Suppressor macrophage treated with lipopolysaccharide for 4 hours (primary cell): ENCODE results near the gene SELENON.

Experiments
- DNase-seq: peaks from one replicate; pipeline ENCODE4 v3.0.0-alpha.2; 2020

SELENON gene

DNA sequence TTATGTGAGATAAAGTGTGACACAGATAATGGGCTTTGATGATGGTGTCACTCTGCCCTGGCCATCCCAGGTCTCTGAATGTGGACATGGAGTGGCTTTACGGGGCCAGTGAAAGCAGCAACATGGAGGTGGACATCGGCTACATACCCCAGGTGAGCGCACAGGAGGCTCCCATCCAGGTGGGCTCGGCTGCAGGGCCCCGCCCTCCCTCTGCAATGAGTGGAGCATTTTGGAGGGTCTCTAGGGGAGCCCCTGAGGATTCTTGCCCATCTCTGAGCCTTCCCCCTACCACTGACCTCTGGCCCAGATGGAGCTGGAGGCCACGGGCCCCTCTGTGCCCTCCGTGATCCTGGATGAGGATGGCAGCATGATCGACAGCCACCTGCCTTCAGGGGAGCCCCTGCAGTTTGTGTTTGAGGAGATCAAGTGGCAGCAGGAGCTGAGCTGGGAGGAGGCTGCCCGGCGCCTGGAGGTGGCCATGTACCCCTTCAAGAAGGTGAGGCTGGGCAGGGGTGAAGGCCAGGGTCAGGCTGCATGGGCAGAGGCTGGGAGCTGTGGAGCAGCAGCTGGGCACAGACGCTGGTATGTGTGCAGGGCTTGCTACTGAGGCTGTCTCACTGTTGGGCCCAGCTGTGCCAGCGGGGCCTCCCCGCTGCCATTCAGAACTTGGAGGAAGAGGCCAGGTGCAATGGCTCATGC lies 11.5 kb downstream of the SELENON start:
- no peak for DNase-seq

DNA sequence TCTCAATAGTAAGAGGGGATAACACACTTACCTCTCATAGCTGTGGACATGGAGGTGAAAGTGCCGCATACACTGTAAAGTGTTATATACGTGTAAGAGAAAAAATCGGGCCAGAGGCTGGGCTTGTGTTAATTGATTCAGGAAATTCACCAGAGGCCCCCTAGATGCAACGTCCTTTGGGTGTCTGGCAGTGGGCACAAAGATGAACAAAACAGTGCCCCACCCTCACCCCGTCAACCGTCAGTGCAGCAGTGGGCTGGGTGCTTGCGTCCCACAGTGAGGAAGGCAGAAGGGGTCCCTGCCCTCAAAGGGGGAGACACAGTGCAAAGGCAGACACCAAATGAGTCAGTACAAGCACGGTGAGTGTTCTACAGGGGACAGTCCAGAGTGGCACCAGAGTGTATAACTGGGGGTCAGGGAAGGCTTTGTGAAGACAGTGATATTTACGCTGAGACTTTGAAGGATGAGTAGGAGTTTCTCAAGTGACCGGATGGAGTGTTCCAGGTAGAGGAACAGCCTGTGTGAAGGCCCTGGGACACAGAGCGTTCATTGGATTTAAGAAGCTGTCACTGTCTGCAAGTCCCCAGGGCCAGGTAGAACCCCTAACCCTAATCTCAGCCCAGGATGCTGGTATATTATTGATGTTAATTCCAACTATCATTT lies 13.2 kb downstream of the SELENON start:
- DNase-seq = no peak

DNA sequence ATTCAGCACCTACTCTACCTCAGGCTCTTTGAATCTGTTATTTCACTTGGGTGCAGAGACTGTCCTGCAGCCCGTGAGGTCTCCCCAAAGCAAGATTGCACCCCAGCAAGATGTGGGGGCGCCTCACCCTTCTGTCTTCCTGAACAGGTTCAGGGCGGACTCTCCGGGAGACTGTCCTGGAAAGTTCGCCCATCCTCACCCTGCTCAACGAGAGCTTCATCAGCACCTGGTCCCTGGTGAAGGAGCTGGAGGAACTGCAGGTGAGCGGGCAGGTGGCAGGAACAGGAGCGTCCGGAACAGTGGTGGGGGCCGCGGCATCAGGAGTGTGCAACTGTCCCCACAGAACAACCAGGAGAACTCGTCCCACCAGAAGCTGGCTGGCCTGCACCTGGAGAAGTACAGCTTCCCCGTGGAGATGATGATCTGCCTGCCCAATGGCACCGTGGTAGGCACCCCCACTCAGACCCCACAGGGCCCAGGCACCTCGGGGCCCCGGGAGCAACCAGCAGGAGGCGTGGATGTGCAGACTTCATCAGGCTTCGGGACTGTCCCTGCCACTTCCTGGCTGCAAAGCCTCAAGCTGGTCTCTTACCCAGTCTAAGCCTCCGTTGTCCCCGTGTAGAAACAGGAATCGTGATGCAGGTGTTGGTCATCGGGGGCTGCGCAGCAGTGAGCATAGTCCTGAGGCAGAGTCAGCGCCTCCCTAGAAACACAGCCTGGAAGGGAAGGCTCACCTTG lies 13.9 kb downstream of the SELENON start:
- DNase-seq = no peak

DNA sequence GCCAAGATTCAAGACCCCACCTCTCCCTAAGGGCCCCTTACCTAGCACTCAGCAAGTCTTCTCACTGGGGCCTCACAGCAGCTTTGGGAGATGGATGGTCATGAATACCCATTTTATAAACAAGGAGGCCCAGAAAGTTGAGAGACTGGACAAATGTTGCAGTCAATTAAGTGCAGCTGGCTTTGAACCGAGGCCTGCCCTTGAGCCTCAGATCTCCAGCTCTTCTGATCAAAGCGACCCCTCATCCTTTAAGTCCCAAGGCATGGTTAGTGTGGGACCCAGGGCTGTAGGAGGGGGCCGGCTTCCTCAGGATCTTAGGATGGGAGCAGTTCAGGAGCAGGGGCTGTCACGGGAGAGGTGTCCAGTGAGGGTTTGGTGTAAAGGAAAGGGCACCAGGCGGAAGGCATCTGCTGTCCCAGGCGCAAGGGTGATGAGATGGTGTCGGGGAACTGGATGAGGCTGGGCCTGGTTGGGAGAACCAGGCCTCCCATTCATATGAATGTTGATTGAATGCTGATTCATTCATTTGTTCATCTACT lies 14.6 kb downstream of the SELENON start:
- no peak for DNase-seq

DNA sequence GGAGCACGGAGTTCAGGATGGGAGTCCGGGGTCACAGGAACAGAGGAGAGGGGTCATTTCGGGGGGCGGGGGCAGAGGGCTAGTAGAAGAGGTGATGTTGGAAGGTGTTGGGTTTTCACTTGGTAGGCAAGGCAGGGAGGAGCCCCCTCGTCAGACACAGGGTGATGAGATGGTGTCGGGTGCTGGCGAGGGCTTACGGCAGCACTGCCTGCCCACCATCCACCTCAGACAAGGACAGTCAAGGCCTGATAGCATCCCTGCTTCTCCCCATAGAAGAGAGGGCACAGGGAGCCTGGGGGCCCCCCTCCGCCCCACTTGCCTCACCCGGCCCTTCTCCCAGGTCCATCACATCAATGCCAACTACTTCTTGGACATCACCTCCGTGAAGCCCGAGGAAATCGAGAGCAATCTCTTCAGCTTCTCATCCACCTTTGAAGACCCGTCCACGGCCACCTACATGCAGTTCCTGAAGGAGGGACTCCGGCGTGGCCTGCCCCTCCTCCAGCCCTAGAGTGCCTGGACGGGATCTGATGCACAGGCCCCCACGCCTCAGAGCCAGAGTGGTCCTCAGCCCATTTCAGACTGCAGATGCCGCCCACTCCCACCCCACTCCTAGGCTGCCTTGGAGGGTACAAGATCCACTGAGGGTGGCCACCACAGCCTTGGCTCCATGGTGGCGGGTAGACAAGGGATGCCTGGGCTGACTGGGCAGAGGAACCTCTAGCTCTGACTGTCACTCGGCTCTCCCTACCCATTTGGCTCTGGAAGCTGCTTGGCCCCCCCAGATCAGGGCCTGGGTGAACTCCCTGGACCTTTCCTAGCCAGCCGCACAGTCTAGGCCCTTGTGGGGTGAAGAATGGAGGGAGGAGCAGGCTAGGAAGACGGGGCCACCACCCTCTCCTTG lies 15.5 kb downstream of the SELENON start:
- no peak for DNase-seq

DNA sequence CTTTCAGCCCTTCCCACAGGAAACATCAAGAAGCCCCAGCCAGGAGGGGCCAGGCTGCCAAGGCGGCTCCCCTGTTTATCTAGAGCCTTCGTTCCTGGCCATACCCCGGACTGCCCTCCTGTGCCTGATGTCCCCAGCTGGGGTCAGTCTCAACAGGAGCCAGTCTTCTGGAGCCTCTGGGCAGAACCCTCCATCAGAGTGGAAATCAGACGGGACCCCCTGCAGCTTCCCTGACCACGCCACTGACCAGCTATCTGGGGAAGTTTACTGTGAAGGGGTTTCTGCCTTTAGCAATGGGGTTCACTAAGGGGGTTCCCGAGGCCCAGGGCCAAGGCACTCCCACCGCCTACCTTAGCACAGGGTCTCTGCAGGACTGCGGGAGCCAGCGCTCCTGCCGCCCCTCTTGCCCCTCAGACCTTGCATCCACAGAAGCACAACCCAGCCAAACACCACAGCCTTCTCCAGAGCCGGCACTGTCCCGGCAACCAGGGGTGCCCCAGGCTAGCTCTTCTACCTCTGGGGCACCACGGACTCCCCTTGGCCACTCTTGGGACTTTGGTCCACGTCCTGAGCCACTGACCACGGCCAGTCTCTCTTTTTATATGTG lies 16.2 kb downstream of the SELENON start:
- DNase-seq = no peak

DNA sequence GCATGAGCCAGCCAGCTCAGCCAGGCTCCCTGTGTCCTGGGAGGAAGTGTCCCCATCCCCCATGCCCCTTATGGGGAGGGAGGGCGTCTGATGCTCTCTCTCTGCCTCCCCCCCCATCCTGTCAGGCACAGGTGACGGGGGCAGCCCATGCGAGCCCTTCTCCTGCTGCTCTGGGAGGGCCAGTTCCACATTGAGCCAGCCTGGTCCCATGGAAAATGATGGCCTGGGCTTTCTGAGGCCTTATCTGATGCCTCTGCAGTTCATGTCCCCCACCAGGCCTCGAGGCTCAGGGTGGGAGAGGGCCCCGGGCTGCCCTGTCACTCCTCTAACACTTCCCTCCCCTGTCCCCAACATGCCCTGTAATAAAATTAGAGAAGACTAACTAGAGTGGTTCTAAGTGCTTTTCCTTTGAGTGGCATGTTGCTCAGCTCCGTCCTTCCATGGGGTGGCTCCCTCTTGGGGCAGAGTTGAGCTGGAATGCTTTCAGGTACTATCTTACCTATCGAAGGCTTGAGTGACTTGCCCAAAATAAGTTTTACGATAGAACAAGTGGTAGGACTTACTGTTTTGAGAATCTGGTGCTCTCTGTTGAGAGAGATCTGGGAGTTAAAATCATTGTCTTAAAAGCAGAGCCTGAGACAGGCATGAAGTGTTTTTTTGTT lies 18.0 kb downstream of the SELENON start:
- DNase-seq = no peak

DNA sequence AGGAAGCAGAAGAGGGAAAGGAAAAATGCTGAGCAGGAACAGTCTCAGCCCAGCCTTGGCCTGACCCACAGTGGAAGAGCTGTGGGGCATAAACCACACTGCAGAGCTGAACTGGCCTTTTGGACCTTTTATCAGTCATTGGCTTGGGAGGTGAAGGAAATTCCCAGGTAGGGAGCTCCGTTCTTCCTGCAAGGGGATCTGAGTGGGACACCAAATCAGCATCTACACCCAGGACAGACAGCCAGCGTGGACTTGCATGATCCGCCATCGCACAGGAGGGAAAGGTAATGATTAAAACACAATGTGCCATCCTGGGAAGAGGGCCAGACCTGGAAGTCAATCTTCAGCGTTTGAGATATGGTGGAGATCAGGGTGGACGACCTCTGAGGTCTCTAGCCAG lies 18.6 kb downstream of the SELENON start:
- no peak for DNase-seq

DNA sequence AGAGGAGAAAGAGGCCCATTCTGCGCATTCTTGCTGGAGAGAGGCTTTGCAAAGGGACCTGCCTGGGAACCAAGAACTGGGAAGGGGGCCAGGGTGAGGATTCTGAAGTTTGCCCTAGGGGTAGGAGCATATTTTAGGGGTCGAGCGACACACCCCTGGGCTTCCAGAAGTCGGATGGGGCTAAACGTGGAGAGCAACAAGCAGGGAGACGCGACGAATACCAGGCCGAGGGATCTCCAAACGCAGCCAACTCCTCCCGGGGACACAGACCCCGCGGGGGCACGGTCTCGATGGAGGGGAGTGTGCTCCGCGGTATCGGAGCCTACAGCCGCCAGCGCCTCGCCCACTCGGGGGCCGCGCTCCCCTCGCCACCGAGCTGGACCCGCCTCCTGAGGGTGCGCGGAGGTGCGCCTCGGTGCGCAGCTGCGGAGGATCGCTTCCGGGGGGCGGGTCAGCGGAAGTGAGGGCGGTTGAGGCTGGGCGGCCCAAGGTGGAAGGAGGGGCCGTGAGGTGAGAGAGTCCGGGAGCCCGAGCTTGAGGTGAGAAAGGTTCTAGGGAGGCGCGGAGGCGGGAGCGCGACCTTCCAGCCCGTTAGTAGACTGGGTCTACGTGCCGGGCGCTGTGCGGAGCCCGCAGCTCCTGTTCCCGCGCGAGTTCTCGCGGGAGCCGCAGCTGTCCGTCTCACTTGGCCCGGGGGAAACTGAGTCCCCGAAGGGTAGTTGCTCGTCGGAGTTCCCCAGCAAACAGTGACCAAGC lies 19.7 kb downstream of the SELENON start, which contains the start of gene MTFR1L:
Gene MTFR1L (plus strand): TSS at position 464 of the 756 bp plus-strand sequence. CDS start 3,151 bp downstream, outside the sequence.
- peak; percentile 79 for DNase-seq

DNA sequence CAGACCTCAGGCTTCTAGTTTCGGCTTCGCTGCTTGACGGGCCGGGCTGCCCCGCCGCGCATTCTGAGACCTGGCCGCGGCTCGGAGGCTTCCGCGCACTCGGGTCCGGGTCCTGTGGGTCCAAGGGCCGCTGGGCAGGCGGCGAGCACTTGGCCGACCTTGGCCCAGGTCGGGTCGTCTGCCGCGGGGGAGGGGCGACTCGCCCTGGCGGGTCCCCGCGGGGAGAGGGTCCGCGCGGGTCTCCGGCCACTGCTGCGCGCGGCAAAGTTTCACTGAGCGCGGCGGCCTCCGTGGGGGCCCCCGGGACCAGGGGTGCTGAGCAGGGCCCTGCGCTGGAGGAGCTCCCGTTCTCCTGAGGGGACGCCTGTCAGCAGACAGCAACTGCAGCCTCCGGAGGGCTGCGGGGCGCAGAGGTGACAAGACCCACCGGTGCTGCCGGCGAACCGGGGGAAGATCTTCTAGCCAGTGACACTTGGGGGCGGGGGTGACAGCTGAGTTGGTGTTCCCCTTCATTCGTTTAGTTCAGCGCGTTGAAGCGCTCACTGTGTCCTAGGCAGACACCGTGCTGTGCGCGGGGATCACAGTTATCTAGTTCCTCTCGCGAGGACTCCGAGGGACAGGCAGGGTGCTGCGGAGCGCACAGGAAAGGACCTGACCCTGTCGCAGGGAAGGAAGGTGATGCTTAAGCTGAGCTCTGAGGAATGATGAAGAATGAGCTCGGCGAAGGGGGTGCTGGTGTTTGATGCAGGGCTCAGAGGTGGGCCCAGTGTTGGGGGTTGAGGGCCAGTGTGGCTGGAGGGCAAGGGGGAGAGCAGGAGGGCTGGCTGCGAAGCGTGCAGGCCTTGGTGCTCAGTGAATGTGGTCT lies 20.5 kb downstream of the SELENON start:
- peak; percentile 66 for DNase-seq

DNA sequence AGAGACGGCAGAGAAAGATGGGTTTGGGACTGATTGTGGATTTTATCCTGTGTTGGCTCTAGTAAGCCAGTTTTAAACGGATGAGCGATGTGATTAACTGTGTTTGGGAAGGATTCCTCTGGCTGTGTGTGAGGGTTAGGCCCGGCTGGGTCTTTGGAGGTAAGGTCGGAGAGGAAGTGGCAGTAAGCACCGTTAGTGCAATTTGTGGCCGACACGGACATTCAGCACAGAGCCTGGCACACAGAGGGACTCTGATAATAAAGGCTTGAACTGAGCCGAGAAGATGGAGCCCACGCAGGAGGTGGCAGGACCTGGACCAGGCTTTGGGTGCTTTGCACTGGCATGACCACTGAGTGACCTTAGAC lies 21.1 kb downstream of the SELENON start:
- no peak for DNase-seq

DNA sequence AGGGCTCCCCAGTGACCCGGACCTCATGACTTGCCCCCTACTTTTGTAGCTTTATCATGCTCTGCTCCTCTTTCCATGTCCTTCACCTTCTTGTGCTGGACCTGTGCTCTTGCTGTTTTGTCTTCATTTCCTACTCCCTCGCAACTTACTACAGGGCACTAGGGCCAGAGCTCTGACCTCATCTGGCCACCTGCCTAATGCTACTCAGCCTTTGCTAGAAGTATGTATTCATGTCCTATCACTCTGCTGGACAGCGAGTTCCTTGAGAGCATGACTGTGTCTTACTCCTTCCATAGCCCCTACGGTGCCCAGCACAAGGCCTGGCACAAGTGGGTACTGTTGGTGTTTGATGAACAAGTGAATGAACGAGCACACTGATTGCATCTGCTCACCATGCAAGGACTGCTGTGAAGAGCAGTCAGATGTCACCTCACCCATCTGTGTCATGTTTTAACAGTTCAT lies 21.7 kb downstream of the SELENON start:
- DNase-seq = no peak

DNA sequence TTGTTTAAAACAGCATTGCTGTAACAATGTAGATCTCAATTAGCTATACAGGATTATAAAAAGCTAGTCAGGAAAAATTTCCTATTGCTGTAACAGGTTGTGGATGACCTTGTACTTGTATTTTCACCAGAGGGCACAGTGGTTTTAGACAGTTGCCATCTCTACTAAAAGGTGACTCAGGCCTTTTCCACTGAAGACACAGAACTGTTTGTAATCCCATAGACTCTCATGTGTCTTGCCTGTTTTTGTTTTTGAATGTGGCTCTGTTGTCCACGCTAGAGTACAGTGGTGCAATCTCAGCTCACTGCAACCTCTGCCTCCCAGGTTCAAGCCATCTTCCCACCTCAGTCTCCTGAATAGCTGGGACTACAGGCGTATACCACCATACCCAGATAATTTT lies 25.6 kb downstream of the SELENON start:
- DNase-seq = no peak

DNA sequence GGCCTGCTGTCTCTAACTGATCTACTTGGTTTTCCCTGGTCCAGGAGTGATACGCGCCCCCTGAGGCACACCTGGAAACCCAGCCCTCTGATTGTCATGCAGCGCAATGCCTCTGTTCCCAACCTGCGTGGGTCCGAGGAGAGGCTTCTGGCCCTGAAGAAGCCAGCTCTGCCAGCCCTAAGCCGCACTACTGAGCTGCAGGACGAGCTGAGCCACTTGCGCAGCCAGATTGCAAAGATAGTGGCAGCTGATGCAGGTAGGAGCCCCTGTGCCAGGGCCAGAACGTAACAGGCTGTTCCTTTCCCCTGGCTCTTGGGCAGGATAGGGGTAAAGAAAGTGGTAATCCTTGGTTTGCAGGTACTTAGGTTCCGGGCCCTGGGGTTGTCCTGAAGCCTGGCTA lies 26.6 kb downstream of the SELENON start:
- no peak for DNase-seq

DNA sequence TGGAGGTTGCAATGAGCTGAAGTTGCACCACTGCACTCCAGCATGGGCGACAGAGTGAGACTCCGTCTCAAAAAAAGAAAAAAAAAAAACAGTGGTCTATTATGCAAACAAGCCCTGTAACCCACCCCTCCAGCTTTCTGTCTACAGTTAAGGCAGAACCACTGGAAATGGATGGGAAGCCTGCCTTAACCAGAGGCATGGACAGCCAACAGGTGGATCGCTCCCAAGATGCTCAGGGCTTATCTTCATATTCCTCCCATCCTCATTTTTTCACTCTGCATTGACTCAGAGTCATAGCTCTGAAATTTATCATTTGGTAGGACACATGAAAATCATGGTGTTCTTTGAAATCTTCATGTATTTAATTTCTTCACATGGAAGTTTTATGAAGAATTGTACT lies 28.5 kb downstream of the SELENON start:
- DNase-seq = no peak

DNA sequence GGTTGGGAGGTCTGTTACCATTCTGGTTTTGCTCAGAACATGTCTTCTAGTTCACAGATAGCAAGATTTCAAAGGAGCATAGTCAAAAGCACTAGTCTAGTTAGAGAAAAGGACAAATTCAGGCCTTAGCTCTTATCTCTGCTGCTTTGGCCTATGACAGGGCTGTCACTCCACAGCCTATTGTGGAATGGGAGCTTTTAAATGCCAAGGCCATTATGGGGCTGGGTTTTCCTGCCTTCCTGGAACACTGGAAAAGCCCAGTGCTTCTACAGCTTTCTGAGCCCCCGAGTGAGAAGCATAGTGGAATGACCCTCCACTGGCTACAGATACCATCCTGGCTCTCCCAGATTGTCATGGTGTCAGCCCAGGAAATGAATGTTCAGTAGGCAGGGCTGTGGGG lies 29.1 kb downstream of the SELENON start:
- no peak for DNase-seq

DNA sequence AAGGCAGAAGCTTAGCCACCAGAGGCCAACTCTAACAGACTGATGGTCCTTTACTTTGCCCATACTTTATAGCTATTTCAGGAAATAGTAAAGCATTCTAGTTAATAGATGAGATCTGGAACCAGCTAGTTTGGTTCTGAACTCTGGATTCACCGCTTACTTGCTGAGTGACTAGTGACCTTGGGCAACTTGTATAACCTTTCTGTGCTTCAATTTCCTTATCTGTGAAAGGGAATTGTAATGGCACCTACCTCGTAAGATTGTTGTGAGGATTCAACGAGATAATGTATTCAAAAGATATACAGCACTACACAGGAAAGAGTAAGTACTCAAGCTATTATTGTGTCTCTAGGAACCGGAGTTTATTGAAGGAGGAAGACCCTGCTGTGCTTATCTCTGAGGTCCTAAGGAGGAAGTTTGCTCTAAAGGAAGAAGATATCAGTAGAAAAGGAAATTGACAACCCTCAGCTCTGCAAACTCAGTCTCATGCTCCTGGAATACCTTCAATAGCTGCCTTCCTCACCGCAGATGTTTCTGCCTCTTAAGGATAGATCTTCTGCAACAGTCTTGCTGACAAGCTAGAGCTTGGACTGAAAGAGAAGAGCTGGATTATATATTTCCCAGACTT lies 31.7 kb downstream of the SELENON start:
- no peak for DNase-seq

DNA sequence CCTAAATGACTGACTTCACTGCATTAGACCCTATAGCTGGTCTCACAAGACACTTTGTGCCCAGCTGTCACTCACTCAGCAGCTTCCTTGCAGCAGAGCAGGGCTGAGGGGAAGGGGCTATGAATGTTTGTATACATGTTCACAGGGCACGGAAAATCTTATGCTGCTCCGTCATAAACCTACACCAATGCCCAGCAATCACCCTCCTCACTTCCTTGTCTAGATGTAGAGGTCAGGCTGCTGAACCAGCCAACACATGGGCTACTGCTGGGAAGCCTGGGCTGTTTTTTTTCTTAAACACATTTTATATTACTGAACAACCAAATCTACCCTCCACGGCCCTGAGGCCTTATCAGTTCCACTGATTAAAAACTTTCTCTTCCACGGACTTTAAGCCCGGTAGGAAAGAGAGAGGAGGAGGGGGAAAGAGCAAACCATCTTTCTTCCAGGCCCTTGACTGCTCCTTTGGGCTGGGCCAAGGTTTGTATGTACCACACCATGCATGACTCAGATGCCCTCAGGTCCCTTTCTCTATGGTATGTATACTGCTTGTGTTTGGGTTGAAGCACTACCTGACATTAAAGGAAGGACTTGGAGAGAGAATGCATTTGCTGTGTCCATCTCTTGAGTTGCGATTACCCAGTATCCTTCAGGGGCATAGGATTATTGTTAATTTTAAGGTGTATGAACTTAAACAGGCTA lies 32.5 kb downstream of the SELENON start:
- no peak for DNase-seq

DNA sequence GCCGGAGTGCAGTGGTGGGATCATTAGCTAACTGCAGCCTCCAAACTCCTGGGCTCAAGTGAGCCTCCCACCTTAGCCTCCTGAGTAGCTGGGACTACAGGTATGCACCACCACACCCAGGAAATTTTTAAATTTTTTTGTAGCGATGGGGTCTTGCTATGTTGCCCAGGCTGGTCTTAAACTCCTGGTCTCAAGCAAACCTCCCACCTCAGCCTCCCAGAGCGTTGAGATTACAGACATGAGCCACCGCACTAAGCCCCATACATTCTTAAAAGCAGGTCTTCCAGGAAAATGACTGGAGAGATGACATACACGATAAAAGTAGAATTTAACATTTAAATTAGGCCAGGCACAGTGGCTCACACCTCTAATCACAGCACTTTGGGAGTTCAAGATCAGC lies 33.2 kb downstream of the SELENON start:
- no peak for DNase-seq
